Stimulated activated CD4-positive, alpha-beta T cell treated with anti-CD3 and anti-CD28 coated beads, Interleukin-12 subunit alpha, Interleukin-12 subunit beta, amount 100 ng/mL, for 4 hours (primary cell): ENCODE results near the gene ZNF775.

Experiments used
- DNase-seq: peaks from one replicate; pipeline ENCODE4 v3.0.0-alpha.2; 2020

The ZNF775 gene

GRCh38 chr7:150402671-150403321, 23.7 kb downstream of the ZNF775 start:
- no peak for DNase-seq

GRCh38 chr7:150403376-150404171, 24.4 kb downstream of the ZNF775 start:
- DNase-seq = no peak

GRCh38 chr7:150404172-150404804, 25.2 kb downstream of the ZNF775 start:
- no peak for DNase-seq

GRCh38 chr7:150404805-150405583, 25.9 kb downstream of the ZNF775 start:
- DNase-seq = peak; percentile 69

GRCh38 chr7:150405584-150406311, 26.6 kb downstream of the ZNF775 start:
- DNase-seq = peak; percentile 34

- DNase-seq = no peak
Measured at GRCh38 chr7:150406312-150406566, 27.1 kb downstream of the ZNF775 start.

- DNase-seq = no peak
Measured at GRCh38 chr7:150406567-150407421, 27.7 kb downstream of the ZNF775 start.

- no peak for DNase-seq
Measured at GRCh38 chr7:150407588-150408392, 28.7 kb downstream of the ZNF775 start.

- DNase-seq = no peak
Measured at GRCh38 chr7:150408393-150409299, 29.5 kb downstream of the ZNF775 start.

- DNase-seq = no peak
Measured at GRCh38 chr7:150409300-150410030, 30.3 kb downstream of the ZNF775 start.

GRCh38 chr7:150410131-150410530, 31.0 kb downstream of the ZNF775 start:
- DNase-seq = no peak

- no peak for DNase-seq
Measured at GRCh38 chr7:150410680-150411346, 31.7 kb downstream of the ZNF775 start.

- no peak for DNase-seq
Measured at GRCh38 chr7:150411606-150412005, 32.5 kb downstream of the ZNF775 start.

GRCh38 chr7:150412016-150412415, 32.9 kb downstream of the ZNF775 start:
- no peak for DNase-seq

- DNase-seq = no peak
Measured at GRCh38 chr7:150412518-150413488, 33.7 kb downstream of the ZNF775 start.

GRCh38 chr7:150413640-150414081, 34.5 kb downstream of the ZNF775 start:
- no peak for DNase-seq
